PC-3 (cell line): ENCODE data around the gene CES4A. TPM values are rescaled to one million over a fixed set of nuclear protein-coding genes. Genes with fewer than 3 reads are reported as not detected.
A peak's percentile ranks its signal among the peaks of the same experiment; 100 is the strongest.

Source experiments
- ATAC-seq: fragments of 200-7000 bp; cut with Tn5 transposase; 2 replicates; pipeline ENCODE4 v1.9.1; 2020; ENCODE audit warnings: mild to moderate bottlenecking, moderate library complexity
- BruUV-seq: library from RNA; stranded (reverse); fragments of 400-500 nt; replicated peaks from 2 replicates; lab custom pipeline; 2021; lab: Mats Ljungman, UMichigan
- CTCF ChIA-PET: fragments of 300-600 bp; sonication (Branson Sonifier 250); formaldehyde crosslinking; loops from one replicate; lab custom pipeline; 2022; ENCODE audit warnings: antibody characterized with exemption; lab: Charles Lee
- POLR2A ChIA-PET: fragments of 300-600 bp; sonication (Branson Sonifier 250); formaldehyde crosslinking; loops from one replicate; lab custom pipeline; 2022; ENCODE audit warnings: antibody characterized with exemption; ENCODE audit not compliant: unreplicated experiment; lab: Charles Lee
- DNase-seq: peaks from one replicate; pipeline ENCODE4 v3.0.0-alpha.2; 2015
- H2AFZ ChIP-seq: fragments of 300-600 bp; sonication (generic); 2 replicates; pipeline ENCODE4 v1.6.0; 2016; ENCODE audit warnings: antibody characterized with exemption, low read length
- H3F3A ChIP-seq: fragments of 300-600 bp; sonication (generic); one replicate; pipeline ENCODE4 v1.6.0; 2017; ENCODE audit warnings: antibody characterized with exemption, low read length, control low read depth, mild to moderate bottlenecking; ENCODE audit not compliant: unreplicated experiment
- H3K27ac ChIP-seq: fragments of 300-600 bp; sonication (generic); 2 replicates; pipeline ENCODE4 v1.5.1; 2016; ENCODE audit warnings: mild to moderate bottlenecking, low read length
- H3K27me3 ChIP-seq: fragments of 300-600 bp; sonication (generic); 2 replicates; pipeline ENCODE4 v1.6.1; 2016; ENCODE audit warnings: low read length, mixed read lengths
- H3K36me3 ChIP-seq: fragments of 300-600 bp; sonication (generic); 2 replicates; pipeline ENCODE4 v1.6.1; 2016; ENCODE audit warnings: low read depth, mixed run types, low read length, mixed read lengths
- H3K4me1 ChIP-seq: fragments of 300-600 bp; sonication (generic); 2 replicates; pipeline ENCODE4 v1.5.1; 2016; ENCODE audit warnings: low read length; ENCODE audit not compliant: insufficient read depth
- H3K4me2 ChIP-seq: fragments of 300-600 bp; sonication (generic); 2 replicates; pipeline ENCODE4 v1.6.0; 2016; ENCODE audit warnings: low read length
- H3K4me3 ChIP-seq: fragments of 300-600 bp; sonication (generic); 2 replicates; pipeline ENCODE4 v1.5.1; 2016; ENCODE audit warnings: mild to moderate bottlenecking, low read length, mixed read lengths
- H3K79me2 ChIP-seq: fragments of 300-600 bp; sonication (generic); 2 replicates; pipeline ENCODE4 v1.6.1; 2017; ENCODE audit warnings: low read length, mixed read lengths
- H3K9ac ChIP-seq: fragments of 300-600 bp; sonication (generic); 2 replicates; pipeline ENCODE4 v1.6.0; 2016; ENCODE audit warnings: mild to moderate bottlenecking, low read length
- H3K9me2 ChIP-seq: fragments of 300-600 bp; sonication (generic); replicated peaks from 2 replicates; pipeline ENCODE4 v1.6.1; 2016; ENCODE audit warnings: mixed run types, low read length, mixed read lengths
- H3K9me3 ChIP-seq: fragments of 300-600 bp; sonication (generic); 2 replicates; pipeline ENCODE4 v1.6.1; 2016; ENCODE audit warnings: low read length, mixed read lengths
- H4K20me1 ChIP-seq: fragments of 300-600 bp; sonication (generic); 2 replicates; pipeline ENCODE4 v1.6.1; 2016; ENCODE audit warnings: low read length, mixed read lengths
- CTCF ChIP-seq: fragments of 300-600 bp; sonication (generic); conservative IDR thresholded peaks from 2 replicates; pipeline ENCODE4 v1.5.1; 2017; ENCODE audit warnings: antibody characterized with exemption, low read depth, mild to moderate bottlenecking, low read length
- EZH2 ChIP-seq: fragments of 300-600 bp; sonication (generic); IDR thresholded peaks from one replicate; pipeline ENCODE4 v1.6.1; 2017; ENCODE audit warnings: antibody characterized with exemption, mild to moderate bottlenecking, low read length; ENCODE audit not compliant: unreplicated experiment
- EZH2phosphoT487 ChIP-seq: fragments of 300-600 bp; sonication (generic); IDR thresholded peaks from 2 replicates; pipeline ENCODE4 v1.6.1; 2018; ENCODE audit warnings: mild to moderate bottlenecking, antibody characterized with exemption, low read length, borderline replicate concordance
- intact Hi-C: fragments of 100-400 bp; cut with micrococcal nuclease; formaldehyde crosslinking; loops from 2 replicates; pipeline ENCODE4 v1.9.0; 2023
- total RNA-seq: library from RNA; depleted of rRNA; stranded (reverse); fragments of >200 nt; gene quantifications from 2 replicates; pipeline ENCODE4 v1.2.3, GENCODE V29; 2014

Gene CES4A
- total RNA-seq, 1 experiment from 2014 or later, result 2.6 TPM

- no peaks in the 10 kb centered on the region for H3K27me3 ChIP-seq
- TF ChIP-seq EZH2, result no peak
- TF ChIP-seq CTCF, result peak; percentile 82
- TF ChIP-seq EZH2phosphoT487, result no peak
- H3K36me3 ChIP-seq, result no peaks in the 10 kb centered on the region
- H3K9me2 ChIP-seq, result no peaks in the 10 kb centered on the region
- no peak overlapping the region for H3K27ac ChIP-seq
- ATAC-seq, result peak; percentile 88
- H3K79me2 ChIP-seq, result no peaks in the 10 kb centered on the region
- H3K9me3 ChIP-seq, result no peaks in the 10 kb centered on the region
- ChIA-PET CTCF (interaction anchor here (0.5 to 1.7 kb wide), 10 partner anchors 10 to 167 kb away, joined by 3 to 13 read pairs (median 3); partner anchors contain the start of gene B3GNT9), POLR2A (interaction anchor here (0.6 kb wide), 1 partner anchor 164 kb away, joined by 3 read pairs; no protein-coding TSS in a partner anchor)
- no peaks in the 10 kb centered on the region for H3F3A ChIP-seq
- no peak overlapping the region for H3K9ac ChIP-seq
- peaks cover 7% of the 10 kb centered on the region for H3K4me1 ChIP-seq
- intact Hi-C loops, result loop anchor here (1.0 to 5.0 kb wide), 2 partner anchors 83 to 144 kb away; partner anchors contain the start of gene HSF4
- H4K20me1 ChIP-seq, result no peaks in the 10 kb centered on the region
- H3K4me3 ChIP-seq, result no peak overlapping the region
- peak overlapping the region; percentile 14; the same call in 1 of the 2 replicates for H2AFZ ChIP-seq
- BruUV-seq, result no TSS peak
- H3K4me2 ChIP-seq, result no peak overlapping the region
- DNase-seq, result peak; percentile 93
Measured at GRCh38 chr16:67017810-67018488, 29.6 kb downstream of the CES4A start.

GRCh38 chr16:67019171-67019570, 30.8 kb downstream of the CES4A start:
- BruUV-seq, result no TSS peak
- intact Hi-C loops, result loop anchor here (5.0 kb wide), 1 partner anchor 143 kb away; the partner anchor contains the start of gene HSF4
- POLR2A ChIA-PET, result no interaction called here

More at GRCh38 chr16:67019171-67019570, 30.8 kb downstream of the CES4A start:
- no peaks in the 10 kb centered on the region for H4K20me1 ChIP-seq
- H3K27ac ChIP-seq, result no peak overlapping the region
- no peak overlapping the region for H3K9ac ChIP-seq
- H3K4me2 ChIP-seq, result no peak overlapping the region
- no peaks in the 10 kb centered on the region for H3K36me3 ChIP-seq
- ATAC-seq, result no peak
- H3K4me3 ChIP-seq, result no peak overlapping the region
- peaks cover 9% of the 10 kb centered on the region for H3K4me1 ChIP-seq
- CTCF ChIA-PET, result no interaction called here
- no peaks in the 10 kb centered on the region for H3K79me2 ChIP-seq
- DNase-seq, result no peak
- no peaks in the 10 kb centered on the region for H3K9me2 ChIP-seq
- H3F3A ChIP-seq, result no peaks in the 10 kb centered on the region
- TF ChIP-seq EZH2 (no peak), EZH2phosphoT487 (no peak), CTCF (no peak)
- no peak overlapping the region for H2AFZ ChIP-seq
- H3K27me3 ChIP-seq, result no peaks in the 10 kb centered on the region
- H3K9me3 ChIP-seq, result no peaks in the 10 kb centered on the region
